ENCODE results near the gene TM9SF4. TPM values are rescaled to one million over a fixed set of nuclear protein-coding genes. Genes with fewer than 3 reads are reported as not detected.
A peak's percentile ranks its signal among the peaks of the same experiment; 100 is the strongest.

Gene TM9SF4
- total RNA-seq, 4 donors from 2014 or later, result 19.9 to 34.4 (median 25.2) TPM

DNA sequence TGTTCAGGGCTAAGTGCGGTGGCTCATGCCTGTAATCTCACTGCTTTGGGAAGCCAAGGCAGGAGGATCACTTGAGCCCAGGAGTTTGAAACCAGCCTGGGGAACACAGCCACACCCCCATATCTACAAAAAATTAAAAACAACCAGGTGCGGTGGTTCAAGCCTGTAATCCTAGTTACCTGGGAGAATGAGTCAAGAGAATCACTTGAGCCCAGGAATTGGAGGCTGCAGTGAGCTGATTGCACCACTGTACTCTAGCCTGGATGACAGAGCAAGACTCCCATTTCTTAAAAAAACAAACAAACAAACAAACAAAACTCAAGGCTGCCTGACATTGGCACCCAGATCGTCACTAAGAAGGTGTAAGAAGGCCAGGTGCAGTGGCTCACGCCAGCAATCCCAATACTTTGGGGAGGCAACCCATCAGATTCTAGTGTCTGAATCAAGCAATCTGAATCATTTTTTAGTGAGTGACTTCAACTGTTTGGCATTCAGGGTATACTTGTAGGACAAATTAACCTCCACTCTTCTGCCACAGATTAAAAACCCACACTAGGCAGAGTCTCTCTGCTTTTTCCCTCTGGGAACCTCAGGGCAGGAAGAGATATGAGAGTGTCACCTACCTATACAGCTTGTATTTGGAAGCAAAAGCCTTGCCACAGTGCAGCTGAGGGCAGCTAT is 91.9 kb downstream of the TM9SF4 start:
- Histone ChIP-seq H3K36me3 (peaks cover 24 to 62% (median 55%) of the 10 kb centered on the region in 4 donors), H3K4me1 (peaks cover 41 to 60% (median 48%) of the 10 kb centered on the region in 4 donors), H3K27ac (replicated peaks in 1 of 4) (peak overlapping the region in 2 of 4 donors; percentile 90 to 92), H3K27me3 (no peaks in the 10 kb centered on the region), H3K4me3 (no peak overlapping the region), H3K9me3 (no peaks in the 10 kb centered on the region)
- no peak for DNase-seq (ENCODE audit: extremely low spot score)
- WGBS, result 98% methylated on average over 4 of the region's 4 CpGs
- no peak for TF ChIP-seq EP300 (IDR thresholded peaks at IDR 0.05)
- intact Hi-C loops (cut with DNase I), result loop anchor here (10.0 kb wide), 1 partner anchor 283 kb away; no protein-coding TSS in a partner anchor

- Histone ChIP-seq H3K36me3 (peaks cover 18 to 56% (median 50%) of the 10 kb centered on the region in 4 donors), H3K4me3 (no peak overlapping the region), H3K27ac (replicated peaks in 1 of 4) (peak overlapping the region in 2 of 4 donors; percentile 90 to 92), H3K4me1 (peaks cover 47 to 66% (median 53%) of the 10 kb centered on the region in 4 donors), H3K27me3 (no peaks in the 10 kb centered on the region), H3K9me3 (no peaks in the 10 kb centered on the region)
- WGBS, result 83% methylated on average over 8 of the region's 8 CpGs
- no peak for TF ChIP-seq POLR2AphosphoS5 (IDR thresholded peaks at IDR 0.05)
- TF ChIP-seq EP300 (IDR thresholded peaks at IDR 0.05), result no peak
- TF ChIP-seq, protein P1, sequence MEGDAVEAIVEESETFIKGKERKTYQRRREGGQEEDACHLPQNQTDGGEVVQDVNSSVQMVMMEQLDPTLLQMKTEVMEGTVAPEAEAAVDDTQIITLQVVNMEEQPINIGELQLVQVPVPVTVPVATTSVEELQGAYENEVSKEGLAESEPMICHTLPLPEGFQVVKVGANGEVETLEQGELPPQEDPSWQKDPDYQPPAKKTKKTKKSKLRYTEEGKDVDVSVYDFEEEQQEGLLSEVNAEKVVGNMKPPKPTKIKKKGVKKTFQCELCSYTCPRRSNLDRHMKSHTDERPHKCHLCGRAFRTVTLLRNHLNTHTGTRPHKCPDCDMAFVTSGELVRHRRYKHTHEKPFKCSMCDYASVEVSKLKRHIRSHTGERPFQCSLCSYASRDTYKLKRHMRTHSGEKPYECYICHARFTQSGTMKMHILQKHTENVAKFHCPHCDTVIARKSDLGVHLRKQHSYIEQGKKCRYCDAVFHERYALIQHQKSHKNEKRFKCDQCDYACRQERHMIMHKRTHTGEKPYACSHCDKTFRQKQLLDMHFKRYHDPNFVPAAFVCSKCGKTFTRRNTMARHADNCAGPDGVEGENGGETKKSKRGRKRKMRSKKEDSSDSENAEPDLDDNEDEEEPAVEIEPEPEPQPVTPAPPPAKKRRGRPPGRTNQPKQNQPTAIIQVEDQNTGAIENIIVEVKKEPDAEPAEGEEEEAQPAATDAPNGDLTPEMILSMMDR (IDR thresholded peaks at IDR 0.05), result no peak
- TF ChIP-seq POLR2A (IDR thresholded peaks at IDR 0.05; ENCODE audit: low read depth), result no peak
- intact Hi-C loops (cut with DNase I), result loop anchor here (10.0 kb wide), 1 partner anchor 283 kb away; no protein-coding TSS in a partner anchor
- no peak for DNase-seq (ENCODE audit: extremely low spot score)
These were observed 92.5 kb downstream of the TM9SF4 start for GRCh38 chr20:32201977-32202363.

- intact Hi-C loops (cut with DNase I), result loop anchor here (10.0 kb wide), 1 partner anchor 281 kb away; no protein-coding TSS in a partner anchor
- Histone ChIP-seq H3K27ac (replicated peaks in 1 of 4) (peak overlapping the region; percentile 88 to 92 (median 91)), H3K36me3 (peaks cover 14 to 40% (median 35%) of the 10 kb centered on the region in 4 donors), H3K4me1 (peaks cover 53 to 73% (median 59%) of the 10 kb centered on the region in 4 donors), H3K4me3 (no peak overlapping the region), H3K9me3 (no peaks in the 10 kb centered on the region), H3K27me3 (no peaks in the 10 kb centered on the region)
- no peak for TF ChIP-seq POLR2A (IDR thresholded peaks at IDR 0.05; ENCODE audit: low read depth)
- TF ChIP-seq POLR2AphosphoS5 (IDR thresholded peaks at IDR 0.05), result no peak
- TF ChIP-seq, protein P1 (IDR thresholded peaks at IDR 0.05), result no peak
- no peak for TF ChIP-seq EP300 (IDR thresholded peaks at IDR 0.05)
- WGBS, result 62% methylated on average over 11 of the region's 11 CpGs
- DNase-seq (ENCODE audit: extremely low spot score), result no peak
These were observed 94.1 kb downstream of the TM9SF4 start for GRCh38 chr20:32203356-32204204.

- H3K4me1 ChIP-seq, result peaks cover 61 to 74% (median 66%) of the 10 kb centered on the region in 4 donors
- peak overlapping the region; percentile 88 to 92 (median 91) for H3K27ac ChIP-seq (replicated peaks in 1 of 4)
- H3K4me3 ChIP-seq, result no peak overlapping the region
- no peaks in the 10 kb centered on the region for H3K9me3 ChIP-seq
- intact Hi-C loops (cut with DNase I), result loop anchor here (5.0 to 10.0 kb wide), 4 partner anchors 73 to 280 kb away; partner anchors contain the start of genes ASXL1, KIF3B and TM9SF4
- TF ChIP-seq, protein P1 (IDR thresholded peaks at IDR 0.05), result no peak
- peak; percentile 40 to 61 for TF ChIP-seq POLR2AphosphoS5 (IDR thresholded peaks at IDR 0.05)
- TF ChIP-seq EP300 (IDR thresholded peaks at IDR 0.05), result no peak
- TF ChIP-seq POLR2A (IDR thresholded peaks at IDR 0.05; ENCODE audit: low read depth), result no peak
- no peaks in the 10 kb centered on the region for H3K27me3 ChIP-seq
- 53% methylated on average over 4 of the region's 4 CpGs for WGBS
- DNase-seq (ENCODE audit: extremely low spot score), result no peak
- peaks cover 11 to 31% (median 26%) of the 10 kb centered on the region in 4 donors for H3K36me3 ChIP-seq
These were observed 94.9 kb downstream of the TM9SF4 start for GRCh38 chr20:32204205-32205109.

Measured in esophagus muscularis mucosa (tissue), 4 donors.